ENCODE data around the gene TPPP2. TPM values are rescaled to one million over a fixed set of nuclear protein-coding genes. Genes with fewer than 3 reads are reported as not detected.

The TPPP2 gene
- total RNA-seq, 1 experiment from 2014 or later, result not detected

GRCh38 chr14:21038441-21039422 is 8.7 kb downstream of the TPPP2 start:
- no peak for DNase-seq (ENCODE audit: low read depth, low spot score)
- POLR2A ChIA-PET, result no interaction called here
- intact Hi-C loops (cut with micrococcal nuclease; ENCODE audit: unreplicated experiment) (no loop called here), in situ Hi-C loops (cut with HindIII; ENCODE audit: low pct_unique_long_range_greater_than_20kb, low sequenced_read_pairs) (no loop called here)
- Histone ChIP-seq H3K4me1 (ENCODE audit: control insufficient read depth, insufficient read depth, low read length) (no peaks in the 10 kb centered on the region), H3K27ac (ENCODE audit: low read length) (no peak overlapping the region), H3K9me3 (ENCODE audit: control insufficient read depth, insufficient read depth, low read depth, low read length) (no peaks in the 10 kb centered on the region), H3K4me3 (ENCODE audit: low read depth in 2 of 2, low read length in 2 of 2) (no peak overlapping the region), H3K27me3 (ENCODE audit: control insufficient read depth, insufficient read depth, low read length) (no peaks in the 10 kb centered on the region; the same call in none of the 2 replicates), H3K36me3 (ENCODE audit: control insufficient read depth, insufficient read depth, low read length) (no peaks in the 10 kb centered on the region)
- BruUV-seq (replicated peaks), result no TSS peak
- no peak for ATAC-seq
- CTCF ChIA-PET, result interaction anchor here (2.8 kb wide), 1 partner anchor 24 kb away, joined by 33 read pairs; no protein-coding TSS in a partner anchor
- TF ChIP-seq SIN3A (IDR thresholded peaks at IDR 0.05; ENCODE audit: borderline replicate concordance, insufficient read depth, low read depth, low read length), result no peak
- TF ChIP-seq, protein P1, sequence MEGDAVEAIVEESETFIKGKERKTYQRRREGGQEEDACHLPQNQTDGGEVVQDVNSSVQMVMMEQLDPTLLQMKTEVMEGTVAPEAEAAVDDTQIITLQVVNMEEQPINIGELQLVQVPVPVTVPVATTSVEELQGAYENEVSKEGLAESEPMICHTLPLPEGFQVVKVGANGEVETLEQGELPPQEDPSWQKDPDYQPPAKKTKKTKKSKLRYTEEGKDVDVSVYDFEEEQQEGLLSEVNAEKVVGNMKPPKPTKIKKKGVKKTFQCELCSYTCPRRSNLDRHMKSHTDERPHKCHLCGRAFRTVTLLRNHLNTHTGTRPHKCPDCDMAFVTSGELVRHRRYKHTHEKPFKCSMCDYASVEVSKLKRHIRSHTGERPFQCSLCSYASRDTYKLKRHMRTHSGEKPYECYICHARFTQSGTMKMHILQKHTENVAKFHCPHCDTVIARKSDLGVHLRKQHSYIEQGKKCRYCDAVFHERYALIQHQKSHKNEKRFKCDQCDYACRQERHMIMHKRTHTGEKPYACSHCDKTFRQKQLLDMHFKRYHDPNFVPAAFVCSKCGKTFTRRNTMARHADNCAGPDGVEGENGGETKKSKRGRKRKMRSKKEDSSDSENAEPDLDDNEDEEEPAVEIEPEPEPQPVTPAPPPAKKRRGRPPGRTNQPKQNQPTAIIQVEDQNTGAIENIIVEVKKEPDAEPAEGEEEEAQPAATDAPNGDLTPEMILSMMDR (IDR thresholded peaks at IDR 0.05), result no peak
- TF ChIP-seq, protein P2, sequence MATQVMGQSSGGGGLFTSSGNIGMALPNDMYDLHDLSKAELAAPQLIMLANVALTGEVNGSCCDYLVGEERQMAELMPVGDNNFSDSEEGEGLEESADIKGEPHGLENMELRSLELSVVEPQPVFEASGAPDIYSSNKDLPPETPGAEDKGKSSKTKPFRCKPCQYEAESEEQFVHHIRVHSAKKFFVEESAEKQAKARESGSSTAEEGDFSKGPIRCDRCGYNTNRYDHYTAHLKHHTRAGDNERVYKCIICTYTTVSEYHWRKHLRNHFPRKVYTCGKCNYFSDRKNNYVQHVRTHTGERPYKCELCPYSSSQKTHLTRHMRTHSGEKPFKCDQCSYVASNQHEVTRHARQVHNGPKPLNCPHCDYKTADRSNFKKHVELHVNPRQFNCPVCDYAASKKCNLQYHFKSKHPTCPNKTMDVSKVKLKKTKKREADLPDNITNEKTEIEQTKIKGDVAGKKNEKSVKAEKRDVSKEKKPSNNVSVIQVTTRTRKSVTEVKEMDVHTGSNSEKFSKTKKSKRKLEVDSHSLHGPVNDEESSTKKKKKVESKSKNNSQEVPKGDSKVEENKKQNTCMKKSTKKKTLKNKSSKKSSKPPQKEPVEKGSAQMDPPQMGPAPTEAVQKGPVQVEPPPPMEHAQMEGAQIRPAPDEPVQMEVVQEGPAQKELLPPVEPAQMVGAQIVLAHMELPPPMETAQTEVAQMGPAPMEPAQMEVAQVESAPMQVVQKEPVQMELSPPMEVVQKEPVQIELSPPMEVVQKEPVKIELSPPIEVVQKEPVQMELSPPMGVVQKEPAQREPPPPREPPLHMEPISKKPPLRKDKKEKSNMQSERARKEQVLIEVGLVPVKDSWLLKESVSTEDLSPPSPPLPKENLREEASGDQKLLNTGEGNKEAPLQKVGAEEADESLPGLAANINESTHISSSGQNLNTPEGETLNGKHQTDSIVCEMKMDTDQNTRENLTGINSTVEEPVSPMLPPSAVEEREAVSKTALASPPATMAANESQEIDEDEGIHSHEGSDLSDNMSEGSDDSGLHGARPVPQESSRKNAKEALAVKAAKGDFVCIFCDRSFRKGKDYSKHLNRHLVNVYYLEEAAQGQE (IDR thresholded peaks at IDR 0.05; ENCODE audit: insufficient read depth in 1 of 2, low read depth in 2 of 2, low read length in 1 of 2), result no peak
- TF ChIP-seq POLR2AphosphoS5 (IDR thresholded peaks at IDR 0.05; ENCODE audit: low read depth, low read length), result no peak
- TF ChIP-seq TCF7L2 (IDR thresholded peaks at IDR 0.05; ENCODE audit: low read depth, low read length), result no peak

DNA sequence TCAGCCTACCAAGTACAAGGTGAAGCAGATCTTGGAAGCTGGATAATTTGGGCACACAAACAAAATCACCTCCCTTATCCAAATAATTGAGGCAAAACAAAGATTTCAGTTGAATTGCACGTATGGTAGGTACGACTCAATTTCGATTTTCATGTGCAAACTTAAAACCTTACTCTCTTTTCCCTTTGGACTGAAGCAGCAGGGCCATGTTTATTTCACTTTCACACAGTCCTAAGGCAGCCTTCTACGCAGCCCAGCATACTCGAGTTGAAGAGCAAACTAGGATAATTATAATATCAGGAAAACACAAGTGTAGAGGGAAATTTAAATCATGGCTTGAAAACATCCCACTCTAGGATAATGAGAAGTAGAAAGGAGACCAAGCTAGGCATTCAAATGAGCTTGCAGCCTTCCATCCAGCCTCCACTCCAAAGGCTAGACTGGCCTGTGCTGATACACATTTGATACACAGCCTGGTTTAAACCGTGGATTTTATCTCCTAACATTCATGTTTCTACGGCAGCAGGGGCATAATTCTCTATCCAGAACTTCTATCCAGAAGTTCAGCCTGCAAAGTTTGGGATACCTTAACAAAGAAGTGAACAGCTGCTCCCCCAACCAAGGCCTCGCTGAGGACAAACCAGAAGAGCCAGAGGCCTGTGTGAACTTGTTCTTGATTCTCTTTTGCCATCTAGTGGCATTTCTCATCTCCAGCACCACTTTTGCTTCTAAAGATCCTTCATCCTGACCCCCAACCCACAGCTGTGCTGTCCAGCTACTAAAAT is 9.8 kb downstream of the TPPP2 start:
- intact Hi-C loops (cut with micrococcal nuclease; ENCODE audit: unreplicated experiment) (loop anchor here (2.0 kb wide), 1 partner anchor 25 kb away; no protein-coding TSS in a partner anchor), in situ Hi-C loops (cut with HindIII; ENCODE audit: low pct_unique_long_range_greater_than_20kb, low sequenced_read_pairs) (no loop called here)
- H3K36me3 ChIP-seq (ENCODE audit: control insufficient read depth, insufficient read depth, low read length), result no peaks in the 10 kb centered on the region
- no peaks in the 10 kb centered on the region for H3K4me1 ChIP-seq (ENCODE audit: control insufficient read depth, insufficient read depth, low read length)
- H3K4me3 ChIP-seq (ENCODE audit: low read depth in 2 of 2, low read length in 2 of 2), result no peak overlapping the region
- POLR2A ChIA-PET, result no interaction called here
- no peaks in the 10 kb centered on the region; the same call in none of the 2 replicates for H3K27me3 ChIP-seq (ENCODE audit: control insufficient read depth, insufficient read depth, low read length)
- no peak overlapping the region for H3K27ac ChIP-seq (ENCODE audit: low read length)
- no TSS peak for BruUV-seq (replicated peaks)
- DNase-seq (ENCODE audit: low read depth, low spot score) (no peak), ATAC-seq (peak; percentile 94)
- TF ChIP-seq SIN3A (IDR thresholded peaks at IDR 0.05; ENCODE audit: borderline replicate concordance, insufficient read depth, low read depth, low read length) (no peak), POLR2AphosphoS5 (IDR thresholded peaks at IDR 0.05; ENCODE audit: low read depth, low read length) (no peak), TCF7L2 (IDR thresholded peaks at IDR 0.05; ENCODE audit: low read depth, low read length) (no peak)
- TF ChIP-seq, protein P2 (IDR thresholded peaks at IDR 0.05; ENCODE audit: insufficient read depth in 1 of 2, low read depth in 2 of 2, low read length in 1 of 2), result no peak
- TF ChIP-seq, protein P1 (IDR thresholded peaks at IDR 0.05), result peak; percentile 71
- CTCF ChIA-PET, result interaction anchor here (0.6 to 2.8 kb wide), 3 partner anchors 25 to 65 kb away, joined by 3 to 33 read pairs (median 5); no protein-coding TSS in a partner anchor
- H3K9me3 ChIP-seq (ENCODE audit: control insufficient read depth, insufficient read depth, low read depth, low read length), result no peaks in the 10 kb centered on the region
